ENCODE results near the gene GAREM1. TPM values are rescaled to one million over a fixed set of nuclear protein-coding genes. Genes with fewer than 3 reads are reported as not detected.

The GAREM1 gene
- total RNA-seq, 6 donors from 2014 or later = 8.1 to 21.0 (median 13.7) TPM

- Histone ChIP-seq H3K9me3 (no peaks in the 10 kb centered on the region), H3K4me1 (peaks cover 0 to 5% (median 2%) of the 10 kb centered on the region in 4 donors), H3K4me3 (no peak overlapping the region), H3K27me3 (no peaks in the 10 kb centered on the region), H3K27ac (no peak overlapping the region), H3K36me3 (no peaks in the 10 kb centered on the region)
- ATAC-seq (ENCODE audit: low FRiP score in 2 of 2) = no peak
- DNase-seq = no peak
- TF ChIP-seq, protein P1, sequence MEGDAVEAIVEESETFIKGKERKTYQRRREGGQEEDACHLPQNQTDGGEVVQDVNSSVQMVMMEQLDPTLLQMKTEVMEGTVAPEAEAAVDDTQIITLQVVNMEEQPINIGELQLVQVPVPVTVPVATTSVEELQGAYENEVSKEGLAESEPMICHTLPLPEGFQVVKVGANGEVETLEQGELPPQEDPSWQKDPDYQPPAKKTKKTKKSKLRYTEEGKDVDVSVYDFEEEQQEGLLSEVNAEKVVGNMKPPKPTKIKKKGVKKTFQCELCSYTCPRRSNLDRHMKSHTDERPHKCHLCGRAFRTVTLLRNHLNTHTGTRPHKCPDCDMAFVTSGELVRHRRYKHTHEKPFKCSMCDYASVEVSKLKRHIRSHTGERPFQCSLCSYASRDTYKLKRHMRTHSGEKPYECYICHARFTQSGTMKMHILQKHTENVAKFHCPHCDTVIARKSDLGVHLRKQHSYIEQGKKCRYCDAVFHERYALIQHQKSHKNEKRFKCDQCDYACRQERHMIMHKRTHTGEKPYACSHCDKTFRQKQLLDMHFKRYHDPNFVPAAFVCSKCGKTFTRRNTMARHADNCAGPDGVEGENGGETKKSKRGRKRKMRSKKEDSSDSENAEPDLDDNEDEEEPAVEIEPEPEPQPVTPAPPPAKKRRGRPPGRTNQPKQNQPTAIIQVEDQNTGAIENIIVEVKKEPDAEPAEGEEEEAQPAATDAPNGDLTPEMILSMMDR (IDR thresholded peaks at IDR 0.05) = no peak
- TF ChIP-seq EP300 (IDR thresholded peaks at IDR 0.05) = no peak
- no peak for TF ChIP-seq POLR2AphosphoS5 (IDR thresholded peaks at IDR 0.05)
- no peak for TF ChIP-seq POLR2A (IDR thresholded peaks at IDR 0.05)
- 24 to 28% methylated on average over 2 of the region's 2 CpGs for WGBS, 2 donors
These were observed 193.1 kb downstream of the GAREM1 start for GRCh38 chr18:32277549-32277948.

- H3K4me3 ChIP-seq = no peak overlapping the region
- 86 to 87% methylated on average over 4 of the region's 4 CpGs for WGBS, 2 donors
These were observed 193.8 kb downstream of the GAREM1 start for GRCh38 chr18:32276906-32277305.

DNA sequence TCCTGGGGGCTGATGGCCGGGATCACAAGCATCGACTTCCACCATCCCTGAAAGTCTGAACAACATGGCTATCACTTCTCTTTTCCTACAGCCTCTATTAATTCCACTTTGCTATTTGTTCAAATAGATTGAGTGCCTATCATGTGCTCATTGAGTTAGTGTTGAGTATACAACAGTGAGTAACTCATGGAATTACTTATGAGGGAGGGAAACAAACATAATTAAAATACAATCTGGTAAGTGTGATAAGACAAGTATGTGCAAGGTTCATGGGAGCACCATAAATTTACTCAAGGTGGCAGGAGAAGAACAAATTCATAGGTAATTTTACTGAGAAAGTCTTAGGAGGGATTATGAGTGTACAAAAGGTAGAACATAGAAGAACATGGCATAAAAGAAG lies 194.4 kb downstream of the GAREM1 start:
- H3K9me3 ChIP-seq = no peaks in the 10 kb centered on the region
- H3K4me1 ChIP-seq = peaks cover 0 to 5% (median 2%) of the 10 kb centered on the region in 4 donors
- no peaks in the 10 kb centered on the region for H3K36me3 ChIP-seq
- DNase-seq (no peak), ATAC-seq (ENCODE audit: low FRiP score in 2 of 2) (no peak)
- H3K27me3 ChIP-seq = no peaks in the 10 kb centered on the region
- H3K4me3 ChIP-seq = no peak overlapping the region
- TF ChIP-seq, protein P1 (IDR thresholded peaks at IDR 0.05) = no peak
- TF ChIP-seq EP300 (IDR thresholded peaks at IDR 0.05) = no peak
- no peak for TF ChIP-seq POLR2A (IDR thresholded peaks at IDR 0.05)
- TF ChIP-seq POLR2AphosphoS5 (IDR thresholded peaks at IDR 0.05) = no peak
- H3K27ac ChIP-seq = no peak overlapping the region
- 76 to 80% methylated on average over 2 of the region's 2 CpGs for WGBS, 2 donors

More at GRCh38 chr18:32276906-32277305, 193.8 kb downstream of the GAREM1 start:
- peaks cover 0 to 5% (median 2%) of the 10 kb centered on the region in 4 donors for H3K4me1 ChIP-seq
- ATAC-seq (ENCODE audit: low FRiP score in 2 of 2) = no peak
- H3K27me3 ChIP-seq = no peaks in the 10 kb centered on the region
- no peak for DNase-seq
- no peaks in the 10 kb centered on the region for H3K9me3 ChIP-seq
- no peaks in the 10 kb centered on the region for H3K36me3 ChIP-seq
- H3K27ac ChIP-seq = no peak overlapping the region
- TF ChIP-seq POLR2AphosphoS5 (IDR thresholded peaks at IDR 0.05) = no peak

DNA sequence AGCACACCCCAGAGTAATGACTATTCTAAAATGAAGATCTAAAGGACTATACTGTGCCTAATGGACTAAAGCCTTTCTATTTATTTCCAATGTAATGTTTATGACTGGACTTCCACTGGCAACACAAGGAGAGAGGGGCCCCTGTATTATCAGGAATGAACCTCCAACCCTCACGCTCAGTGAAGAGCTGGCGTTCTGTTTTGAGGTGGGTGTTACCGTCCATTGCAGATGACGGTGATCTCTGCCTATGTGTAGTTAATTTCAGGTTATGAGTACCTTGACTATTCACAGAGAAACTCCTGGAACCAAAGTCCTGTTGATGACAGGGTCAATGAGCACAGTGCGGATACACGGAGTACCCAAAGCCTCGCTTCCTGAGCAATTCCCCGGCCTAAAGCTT lies 195.5 kb downstream of the GAREM1 start:
- H3K4me1 ChIP-seq = peaks cover 0 to 5% (median 2%) of the 10 kb centered on the region in 4 donors
- no peak overlapping the region for H3K4me3 ChIP-seq
- ATAC-seq (ENCODE audit: low FRiP score in 2 of 2) = no peak
- DNase-seq = no peak
- no peak for TF ChIP-seq POLR2A (IDR thresholded peaks at IDR 0.05)
- TF ChIP-seq POLR2AphosphoS5 (IDR thresholded peaks at IDR 0.05) = no peak
- TF ChIP-seq, protein P1 (IDR thresholded peaks at IDR 0.05) = no peak
- TF ChIP-seq EP300 (IDR thresholded peaks at IDR 0.05) = no peak
- H3K9me3 ChIP-seq = no peaks in the 10 kb centered on the region
- no peak overlapping the region for H3K27ac ChIP-seq
- no peaks in the 10 kb centered on the region for H3K27me3 ChIP-seq
- H3K36me3 ChIP-seq = no peaks in the 10 kb centered on the region
- 94 to 95% methylated on average over 8 of the region's 8 CpGs for WGBS, 2 donors

- no peak for ATAC-seq (ENCODE audit: low FRiP score in 2 of 2)
- Histone ChIP-seq H3K27me3 (no peaks in the 10 kb centered on the region), H3K4me1 (peaks cover 0 to 5% (median 2%) of the 10 kb centered on the region in 4 donors), H3K9me3 (no peaks in the 10 kb centered on the region), H3K4me3 (no peak overlapping the region), H3K27ac (no peak overlapping the region), H3K36me3 (peaks cover 0 to 4% (median 0%) of the 10 kb centered on the region in 4 donors)
- no peak for DNase-seq
- no peak for TF ChIP-seq POLR2AphosphoS5 (IDR thresholded peaks at IDR 0.05)
- TF ChIP-seq POLR2A (IDR thresholded peaks at IDR 0.05) = no peak
- TF ChIP-seq EP300 (IDR thresholded peaks at IDR 0.05) = no peak
- TF ChIP-seq, protein P1 (IDR thresholded peaks at IDR 0.05) = no peak
- 88 to 93% methylated on average over 7 of the region's 7 CpGs for WGBS, 2 donors
These were observed 196.4 kb downstream of the GAREM1 start for GRCh38 chr18:32274307-32274706.

All from upper lobe of left lung (tissue), 6 donors.